ENCODE results near the gene CMPK2. TPM values are rescaled to one million over a fixed set of nuclear protein-coding genes. Genes with fewer than 3 reads are reported as not detected.
"Not testable (repeated sequence)": the region's sequence is repeated elsewhere in the genome, so short reads cannot be mapped to it uniquely, and the experiment has no call there.

The CMPK2 gene
- total RNA-seq, 1 donor from 2014 or later: 4.4 TPM

GRCh38 chr2:6860296-6860695 lies 5.4 kb downstream of the CMPK2 start:
- Mint-ChIP-seq H3K9me3 (peaks cover 31% of the 10 kb centered on the region), H3K27ac (no peak overlapping the region), H3K27me3 (peaks cover 10% of the 10 kb centered on the region), H3K4me1 (ENCODE audit: unreplicated experiment) (no peaks in the 10 kb centered on the region), H3K4me3 (no peak overlapping the region), H3K36me3 (peaks cover 37% of the 10 kb centered on the region)
- DNase-seq (ENCODE audit: extremely low spot score, unreplicated experiment): no peak
- no peak for TF ChIP-seq CTCF (conservative IDR thresholded peaks at IDR 0.05)

GRCh38 chr2:6858466-6859027 lies 7.2 kb downstream of the CMPK2 start:
- DNase-seq (ENCODE audit: extremely low spot score, unreplicated experiment); H3K27me3 Mint-ChIP-seq; H3K27ac Mint-ChIP-seq; H3K4me3 Mint-ChIP-seq; H3K4me1 Mint-ChIP-seq (ENCODE audit: unreplicated experiment): not testable (repeated sequence)
- H3K9me3 Mint-ChIP-seq: peaks cover 33% of the 10 kb centered on the region
- H3K36me3 Mint-ChIP-seq: peaks cover 43% of the 10 kb centered on the region

GRCh38 chr2:6856548-6856920 lies 9.2 kb downstream of the CMPK2 start:
- Mint-ChIP-seq H3K4me1 (ENCODE audit: unreplicated experiment) (no peaks in the 10 kb centered on the region), H3K27me3 (no peaks in the 10 kb centered on the region), H3K9me3 (peaks cover 30% of the 10 kb centered on the region), H3K27ac (no peak overlapping the region), H3K36me3 (peaks cover 36% of the 10 kb centered on the region), H3K4me3 (no peak overlapping the region)
- no peak for DNase-seq (ENCODE audit: extremely low spot score, unreplicated experiment)
- TF ChIP-seq CTCF (conservative IDR thresholded peaks at IDR 0.05): no peak

- no peak overlapping the region for H3K4me3 Mint-ChIP-seq
- H3K9me3 Mint-ChIP-seq: peaks cover 26% of the 10 kb centered on the region
- peaks cover 36% of the 10 kb centered on the region for H3K36me3 Mint-ChIP-seq
- no peak overlapping the region for H3K27ac Mint-ChIP-seq
- DNase-seq (ENCODE audit: extremely low spot score, unreplicated experiment): no peak
- TF ChIP-seq CTCF (conservative IDR thresholded peaks at IDR 0.05): no peak
- no peaks in the 10 kb centered on the region for H3K27me3 Mint-ChIP-seq
- no peaks in the 10 kb centered on the region for H3K4me1 Mint-ChIP-seq (ENCODE audit: unreplicated experiment)
These were observed 9.7 kb downstream of the CMPK2 start for GRCh38 chr2:6855860-6856547.

GRCh38 chr2:6854416-6854815 lies 11.3 kb downstream of the CMPK2 start:
- TF ChIP-seq CTCF (conservative IDR thresholded peaks at IDR 0.05): no peak
- Mint-ChIP-seq H3K36me3 (peaks cover 25% of the 10 kb centered on the region), H3K9me3 (peaks cover 22% of the 10 kb centered on the region)

GRCh38 chr2:6852195-6852594 lies 13.5 kb downstream of the CMPK2 start:
- Mint-ChIP-seq H3K36me3 (peaks cover 11% of the 10 kb centered on the region), H3K4me3 (no peak overlapping the region), H3K27ac (no peak overlapping the region), H3K4me1 (ENCODE audit: unreplicated experiment) (no peaks in the 10 kb centered on the region), H3K27me3 (no peaks in the 10 kb centered on the region), H3K9me3 (peaks cover 12% of the 10 kb centered on the region)
- no peak for DNase-seq (ENCODE audit: extremely low spot score, unreplicated experiment)
- no peak for TF ChIP-seq CTCF (conservative IDR thresholded peaks at IDR 0.05)

More at GRCh38 chr2:6854416-6854815, 11.3 kb downstream of the CMPK2 start:
- H3K27me3 Mint-ChIP-seq: no peaks in the 10 kb centered on the region
- H3K27ac Mint-ChIP-seq: no peak overlapping the region
- H3K4me3 Mint-ChIP-seq: no peak overlapping the region
- no peaks in the 10 kb centered on the region for H3K4me1 Mint-ChIP-seq (ENCODE audit: unreplicated experiment)
- DNase-seq (ENCODE audit: extremely low spot score, unreplicated experiment): no peak
